Muscle of back (tissue), 11 donors: ENCODE data around the gene MEST. TPM values are rescaled to one million over a fixed set of nuclear protein-coding genes. Genes with fewer than 3 reads are reported as not detected.
"Not testable (repeated sequence)": the region's sequence is repeated elsewhere in the genome, so short reads cannot be mapped to it uniquely, and the experiment has no call there.

Source experiments
- DNase-seq, 3 donors: peaks; one replicate each; pipeline versions ENCODE4 v3.0.0 to v3.0.0-alpha.2; 2013
- polyA plus RNA-seq, 10 donors: library from polyadenylated mRNA; unstranded; fragments of 120-200 nt; gene quantifications; one replicate each; pipeline ENCODE4 v1.2.1, GENCODE V29; 2013; ENCODE audit not compliant: insufficient read length in 10 of 10

Gene MEST
- polyA plus RNA-seq, 10 donors: 602 to 1,329 (median 947) TPM

- no peak for DNase-seq
These were observed 12.0 kb upstream of the MEST start for GRCh38 chr7:130479716-130480400.

GRCh38 chr7:130481898-130482297, 10.0 kb upstream of the MEST start:
- DNase-seq: peak in 1 of 3 donors; percentile 58

GRCh38 chr7:130483031-130483430, 8.9 kb upstream of the MEST start:
- no peak for DNase-seq

GRCh38 chr7:130485734-130486113, 6.2 kb upstream of the MEST start:
- DNase-seq: no peak

GRCh38 chr7:130486114-130486953, 5.6 kb upstream of the MEST start:
- DNase-seq: peak in 1 of 3 donors; percentile 53

GRCh38 chr7:130486954-130487436, 4.9 kb upstream of the MEST start:
- no peak for DNase-seq

- DNase-seq: peak in 1 of 3 donors; percentile 63
These were observed 3.3 kb upstream of the MEST start for GRCh38 chr7:130488392-130489139.

- DNase-seq: peak; percentile 58 to 83 (median 82)
These were observed 2.5 kb upstream of the MEST start for GRCh38 chr7:130489140-130489983.

- DNase-seq: peak in 1 of 3 donors; percentile 75
These were observed 1.5 kb upstream of the MEST start for GRCh38 chr7:130490311-130490791.

- DNase-seq: peak in 2 of 3 donors; percentile 67 to 88
These were observed 739 bp upstream of the MEST start for GRCh38 chr7:130490888-130491804.

- no peak for DNase-seq
These were observed 814 bp downstream of the MEST start for GRCh38 chr7:130492523-130493274.

GRCh38 chr7:130493275-130493873, 1.5 kb downstream of the MEST start:
- peak in 1 of 3 donors; percentile 60 for DNase-seq

- DNase-seq: no peak
These were observed 2.6 kb downstream of the MEST start for GRCh38 chr7:130494431-130494858.

- DNase-seq: no peak
These were observed 8.6 kb downstream of the MEST start for GRCh38 chr7:130500463-130500862.

- no peak for DNase-seq
These were observed 9.0 kb downstream of the MEST start for GRCh38 chr7:130500910-130501309.

- DNase-seq: no peak
These were observed 13.9 kb downstream of the MEST start for GRCh38 chr7:130505753-130506152.

- DNase-seq: no peak
These were observed 14.5 kb downstream of the MEST start for GRCh38 chr7:130506358-130506757.

GRCh38 chr7:130512038-130512437, 20.2 kb downstream of the MEST start:
- not testable (repeated sequence) for DNase-seq

- DNase-seq: no peak
These were observed 21.6 kb downstream of the MEST start for GRCh38 chr7:130513447-130513846.
